NOMO-1 treated with DMSO at 0.1 percent for 48 hours (cell line): Measurements from ENCODE around the gene TEF.

Experiments
- DNase-seq: peaks from one replicate; lab custom pipeline; 2025; ENCODE audit not compliant: unreplicated experiment; lab: John Stamatoyannopoulos, UW

The TEF gene

GRCh38 chr22:41353862-41354575 is 27.7 kb upstream of the TEF start:
- no peak for DNase-seq

- DNase-seq = no peak
Measured at GRCh38 chr22:41354979-41355378, 26.8 kb upstream of the TEF start.

GRCh38 chr22:41355895-41356294 is 25.8 kb upstream of the TEF start:
- DNase-seq = no peak

GRCh38 chr22:41356430-41357028 is 25.2 kb upstream of the TEF start:
- DNase-seq = no peak

- no peak for DNase-seq
Measured at GRCh38 chr22:41357191-41357590, 24.6 kb upstream of the TEF start.

- DNase-seq = no peak
Measured at GRCh38 chr22:41358927-41359326, 22.8 kb upstream of the TEF start.

GRCh38 chr22:41359376-41359775 is 22.4 kb upstream of the TEF start:
- DNase-seq = no peak

- no peak for DNase-seq
Measured at GRCh38 chr22:41360126-41360525, 21.6 kb upstream of the TEF start.

GRCh38 chr22:41361716-41362310 is 19.9 kb upstream of the TEF start:
- DNase-seq = no peak

- no peak for DNase-seq
Measured at GRCh38 chr22:41362615-41363014, 19.1 kb upstream of the TEF start.

- DNase-seq = no peak
Measured at GRCh38 chr22:41364233-41364632, 17.5 kb upstream of the TEF start.

GRCh38 chr22:41364955-41365354 is 16.8 kb upstream of the TEF start:
- DNase-seq = no peak

GRCh38 chr22:41365425-41365824 is 16.3 kb upstream of the TEF start:
- DNase-seq = no peak

GRCh38 chr22:41366323-41367029 is 15.3 kb upstream of the TEF start:
- DNase-seq = no peak

GRCh38 chr22:41367039-41367679 is 14.6 kb upstream of the TEF start:
- DNase-seq = peak; percentile 60

- DNase-seq = no peak
Measured at GRCh38 chr22:41367680-41368542, 13.8 kb upstream of the TEF start.

- no peak for DNase-seq
Measured at GRCh38 chr22:41368543-41369423, 13.0 kb upstream of the TEF start.

- no peak for DNase-seq
Measured at GRCh38 chr22:41369424-41369745, 12.4 kb upstream of the TEF start.

GRCh38 chr22:41369837-41370236 is 11.9 kb upstream of the TEF start:
- no peak for DNase-seq

- DNase-seq = peak; percentile 20
Measured at GRCh38 chr22:41377846-41378245, 3.9 kb upstream of the TEF start.
